Measurements from ENCODE around the gene SGSM1.
"Not testable (repeated sequence)": the region's sequence is repeated elsewhere in the genome, so short reads cannot be mapped to it uniquely, and the experiment has no call there.

Gene SGSM1

GRCh38 chr22:24807284-24807950 lies 1.4 kb downstream of the SGSM1 start:
- no peak for DNase-seq

DNA sequence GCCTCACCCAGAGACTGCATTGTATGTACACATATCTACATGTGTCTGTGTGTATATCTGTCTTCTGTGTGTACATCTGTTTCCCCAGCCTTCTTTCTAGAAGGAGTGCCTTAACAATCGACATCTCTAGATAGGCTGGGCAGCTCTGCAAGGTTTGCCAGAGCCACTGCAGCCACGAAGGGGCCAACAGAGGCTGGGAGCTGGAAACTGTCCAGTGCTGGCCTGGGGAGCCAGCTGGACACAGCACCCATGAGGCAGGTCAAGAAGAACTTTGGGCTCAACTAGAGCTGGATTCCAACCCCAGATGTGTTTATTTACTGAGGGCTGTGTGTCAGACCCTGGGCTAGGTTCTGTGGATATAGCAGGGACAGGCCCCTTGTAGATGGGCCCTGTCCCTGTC lies 3.3 kb downstream of the SGSM1 start:
- no peak for DNase-seq

DNA sequence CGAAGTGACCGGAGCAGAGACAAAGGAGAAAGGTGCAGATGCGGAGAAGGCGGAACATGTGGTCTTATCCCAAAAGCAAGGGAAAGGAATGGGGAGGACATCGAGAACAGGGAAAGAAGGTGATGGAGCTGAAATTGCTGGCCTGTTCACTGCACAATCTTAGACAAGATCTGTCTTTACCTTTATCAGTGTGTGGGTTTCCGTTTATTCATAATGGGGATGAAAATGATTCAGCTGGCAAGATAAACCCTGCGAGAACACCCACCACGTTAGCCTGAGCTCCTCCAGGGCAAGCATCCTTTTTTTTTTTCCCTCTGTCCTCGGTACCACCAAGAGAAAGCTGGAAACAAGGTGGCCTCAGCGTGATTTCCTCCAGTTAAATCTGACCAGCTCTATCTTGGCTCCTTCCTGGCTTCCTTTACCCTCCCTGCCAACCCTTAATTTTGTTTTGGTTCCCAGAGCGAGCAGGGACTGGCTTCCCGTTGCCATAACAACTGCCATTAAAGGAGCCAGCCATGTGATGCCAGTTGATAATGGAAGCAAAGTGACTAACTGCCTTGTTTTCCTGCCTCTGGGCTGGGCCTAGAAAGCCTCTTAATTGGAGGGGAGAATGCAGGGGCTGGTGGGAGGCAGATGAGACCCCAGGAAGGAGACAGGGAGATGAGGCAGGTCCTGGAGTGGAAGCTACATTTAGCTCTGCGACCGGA lies 4.2 kb downstream of the SGSM1 start:
- no peak for DNase-seq

- DNase-seq = no peak
These were observed 7.2 kb downstream of the SGSM1 start for GRCh38 chr22:24812950-24813775.

GRCh38 chr22:24813861-24814770 lies 8.1 kb downstream of the SGSM1 start:
- no peak for DNase-seq

- no peak for DNase-seq
These were observed 10.8 kb downstream of the SGSM1 start for GRCh38 chr22:24816806-24817205.

DNA sequence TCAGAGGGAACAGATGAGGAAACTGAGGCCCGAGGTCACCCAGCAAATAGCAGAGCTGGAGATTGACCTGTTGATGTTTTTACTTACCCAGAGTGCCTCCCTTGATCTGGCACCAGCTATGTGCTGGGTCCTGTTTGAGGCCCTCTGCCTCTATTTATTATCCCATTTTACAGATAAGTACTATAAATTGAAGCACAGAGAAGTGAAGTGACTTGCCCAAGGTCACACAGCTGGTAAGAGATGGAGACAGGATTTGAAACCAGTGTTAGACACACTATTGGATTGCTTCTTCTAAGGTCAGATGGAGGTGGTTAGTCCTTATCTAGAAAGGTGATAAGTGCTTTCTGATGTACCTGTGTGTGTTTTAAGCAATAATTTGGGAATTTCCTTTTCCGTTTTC lies 13.5 kb downstream of the SGSM1 start:
- no peak for DNase-seq

- no peak for DNase-seq
These were observed 14.0 kb downstream of the SGSM1 start for GRCh38 chr22:24819911-24820461.

DNA sequence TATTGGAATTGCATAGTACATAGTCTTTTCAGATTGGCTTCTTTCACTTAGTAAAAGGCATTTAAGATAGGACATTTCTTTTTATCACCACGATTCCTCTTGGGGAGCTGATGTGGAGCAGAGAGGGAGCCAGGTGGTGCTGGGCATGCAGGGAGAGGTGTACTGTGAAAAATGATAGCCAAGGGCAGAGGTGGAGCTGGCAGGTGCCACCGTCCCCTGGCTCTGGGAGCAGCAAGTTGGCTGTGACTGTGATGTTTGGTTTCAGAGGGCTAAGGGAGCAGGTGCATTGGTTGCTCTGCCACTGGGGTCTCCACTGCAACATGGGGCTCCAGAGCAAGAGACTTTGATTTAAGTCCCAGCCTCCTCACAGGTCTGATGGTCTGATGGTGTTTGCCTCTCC lies 16.5 kb downstream of the SGSM1 start:
- no peak for DNase-seq

- no peak for DNase-seq
These were observed 17.8 kb downstream of the SGSM1 start for GRCh38 chr22:24823787-24824186.

- DNase-seq = no peak
These were observed 18.2 kb downstream of the SGSM1 start for GRCh38 chr22:24824250-24824649.

DNA sequence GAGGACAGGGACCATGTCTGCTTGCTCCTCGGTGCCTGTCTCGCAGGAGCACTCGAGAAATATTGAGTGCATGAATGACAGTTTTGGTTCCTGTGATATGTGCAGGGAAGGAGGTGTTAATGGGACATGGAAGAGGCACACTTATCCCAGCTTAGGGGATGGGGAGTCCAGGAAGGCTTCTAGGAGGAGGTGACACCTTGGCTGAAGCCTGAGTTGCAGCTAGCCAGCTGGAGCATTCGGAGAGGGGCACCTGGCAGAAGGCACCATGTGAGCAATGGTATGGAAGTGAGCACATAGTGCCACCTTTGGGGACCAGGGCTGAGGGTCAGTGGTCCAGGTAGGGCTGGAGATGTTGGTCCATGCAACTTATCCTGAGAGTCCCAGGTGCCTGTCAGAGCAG lies 18.9 kb downstream of the SGSM1 start:
- no peak for DNase-seq

DNA sequence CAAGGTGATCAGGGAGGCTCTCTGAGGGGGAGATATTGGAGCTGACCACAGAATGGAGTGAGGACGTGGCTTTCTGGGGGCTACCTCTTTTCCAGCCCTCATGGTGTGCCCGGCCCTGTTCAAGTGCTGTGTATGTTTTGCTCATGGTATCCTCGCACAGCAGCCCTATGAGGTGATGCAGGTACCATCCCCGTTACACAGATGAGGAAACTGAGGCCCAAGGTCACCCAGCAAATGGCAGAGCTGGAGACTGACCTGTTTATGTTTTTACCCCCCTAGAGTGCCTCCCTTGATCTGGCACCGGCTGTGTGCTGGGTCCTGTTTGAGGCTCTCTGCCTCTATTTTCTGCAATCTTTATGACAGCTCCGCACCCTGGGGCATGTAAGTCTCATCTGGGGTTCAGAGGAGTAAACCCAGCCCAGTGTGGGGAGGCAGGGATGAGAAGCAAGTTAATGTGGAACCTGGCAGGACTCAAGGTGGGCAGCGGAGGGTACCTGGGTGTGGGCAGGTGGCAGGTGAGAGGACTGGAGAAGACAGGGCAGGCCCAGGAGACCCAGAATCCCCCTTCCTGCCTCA lies 20.8 kb downstream of the SGSM1 start:
- DNase-seq = no peak

DNA sequence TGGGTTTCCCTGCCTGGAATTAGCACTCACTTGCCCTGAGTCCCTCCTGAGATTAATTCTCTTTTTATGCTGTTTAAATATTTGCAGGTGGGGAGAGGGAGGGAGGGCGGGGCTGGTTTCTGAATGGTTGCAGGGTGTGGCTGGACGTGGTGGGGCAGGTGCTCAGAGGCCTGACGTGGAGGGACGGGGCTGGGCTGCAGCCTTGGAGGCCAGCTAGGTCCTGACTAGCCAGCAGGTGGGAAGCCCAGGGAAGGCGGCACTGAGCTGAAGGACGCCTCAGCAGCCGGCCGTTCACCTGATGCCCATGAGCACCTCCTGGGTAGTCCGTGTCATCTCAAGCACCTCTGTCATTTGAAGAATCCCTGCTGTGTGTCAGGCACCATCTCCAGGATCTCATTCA lies 21.3 kb downstream of the SGSM1 start:
- DNase-seq = no peak

DNA sequence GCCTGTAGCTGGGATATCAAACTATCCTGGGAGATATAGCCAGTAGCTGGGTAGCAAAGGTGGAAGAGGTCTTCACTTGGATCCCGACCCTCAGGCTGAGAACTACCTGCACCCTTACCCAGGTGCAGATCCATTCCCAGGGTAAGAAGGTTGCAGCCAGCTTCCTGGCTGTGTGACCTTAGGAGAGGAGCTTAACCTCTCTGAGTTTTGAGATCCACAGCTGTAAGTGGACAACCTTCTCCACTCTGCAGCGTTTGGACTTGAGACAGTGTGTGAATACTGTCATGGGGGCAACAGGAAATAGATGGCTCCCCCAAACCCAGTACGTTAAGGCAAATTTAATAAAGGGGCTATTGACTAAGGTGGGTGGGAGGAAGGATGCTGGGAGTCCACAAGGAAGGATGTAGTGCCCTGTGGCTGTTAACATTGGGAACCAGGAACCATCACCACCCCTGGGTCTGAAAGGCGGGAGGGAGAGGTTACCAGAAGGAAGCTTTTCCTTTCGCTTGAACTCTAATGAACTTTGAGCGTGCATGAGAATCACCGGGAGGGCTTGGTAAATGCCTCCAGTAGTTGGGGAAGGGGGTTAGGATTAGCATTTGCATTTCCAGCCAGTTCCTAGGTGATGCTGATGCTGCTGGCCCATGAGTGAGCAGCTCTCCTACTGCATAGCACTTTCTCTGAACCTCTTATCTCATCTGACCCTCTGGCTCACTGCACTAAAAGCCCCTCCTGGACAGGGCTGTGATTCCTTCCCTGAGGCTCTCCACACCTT lies 24.4 kb downstream of the SGSM1 start:
- DNase-seq = no peak

- DNase-seq = no peak
These were observed 25.7 kb downstream of the SGSM1 start for GRCh38 chr22:24831687-24832086.

GRCh38 chr22:24833881-24834495 lies 28.0 kb downstream of the SGSM1 start:
- DNase-seq = no peak

- no peak for DNase-seq
These were observed 29.0 kb downstream of the SGSM1 start for GRCh38 chr22:24834845-24835570.

GRCh38 chr22:24836282-24836681 lies 30.3 kb downstream of the SGSM1 start:
- no peak for DNase-seq

DNA sequence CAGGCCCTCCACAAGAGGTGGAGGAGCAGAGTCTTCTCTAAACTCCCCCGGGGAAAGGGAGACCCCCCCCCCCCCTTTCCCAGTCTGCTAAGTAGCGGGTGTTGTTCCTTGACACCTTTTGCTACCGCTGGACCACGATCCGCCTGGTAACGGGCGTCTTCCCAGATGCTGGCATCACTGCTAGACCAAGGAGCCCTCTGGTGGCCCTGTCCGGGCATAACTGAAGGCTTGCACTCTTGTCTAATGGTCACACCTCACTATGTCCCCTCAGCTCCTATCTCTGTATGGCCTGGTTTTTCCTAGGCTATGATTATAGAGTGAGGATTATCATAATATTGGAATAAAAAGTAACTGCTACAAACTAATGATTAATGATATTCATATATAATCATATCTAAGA lies 31.5 kb downstream of the SGSM1 start:
- not testable (repeated sequence) for DNase-seq
